Activated CD8-positive, alpha-beta memory T cell treated with anti-CD3 and anti-CD28 coated beads for 36 hours (primary cell): ENCODE data around the gene RNASEH2A. TPM values are rescaled to one million over a fixed set of nuclear protein-coding genes. Genes with fewer than 3 reads are reported as not detected.

Experiments used
- CTCF ChIA-PET: fragments of 350-600 bp; sonication (Branson Sonifier 250); formaldehyde crosslinking; loops from one replicate; lab custom pipeline; 2021; ENCODE audit warnings: antibody characterized with exemption; lab: Charles Lee
- POLR2A ChIA-PET: fragments of 350-600 bp; sonication (Branson Sonifier 250); formaldehyde crosslinking; loops from one replicate; lab custom pipeline; 2021; ENCODE audit warnings: antibody characterized with exemption; lab: Charles Lee
- total RNA-seq, 2 experiments: library from RNA; stranded (reverse); gene quantifications; one replicate each; pipeline ENCODE4 v1.2.3, GENCODE V29; 2021

The RNASEH2A gene
- 10 to 100 TPM; 58.3 to 60.7 TPM for total RNA-seq

GRCh38 chr19:12806242-12807081 is at the start of gene RNASEH2A:
Gene RNASEH2A, plus strand, starts transcription at chr19:12806584. Its CDS starts 90 bp downstream, at chr19:12806674.
- ChIA-PET POLR2A (interaction anchor here (0.6 to 1.0 kb wide), 4 partner anchors 11 to 83 kb away, joined by 3 to 12 read pairs (median 3); partner anchors contain the start of gene JUNB), CTCF (interaction anchor here (0.8 to 2.2 kb wide), 13 partner anchors 10 to 84 kb away, joined by 3 to 9 read pairs (median 4); no protein-coding TSS in a partner anchor)

GRCh38 chr19:12757544-12758274 is 48.7 kb upstream of the RNASEH2A start:
- CTCF ChIA-PET, result interaction anchor here (0.6 to 25.8 kb wide), 31 partner anchors 8 to 235 kb away, joined by 3 to 598 read pairs (median 4); partner anchors contain the start of genes DHPS, GET3, HOOK2 and JUNB
- POLR2A ChIA-PET, result no interaction called here

- CTCF ChIA-PET, result interaction anchor here (0.6 to 25.8 kb wide), 21 partner anchors 12 to 125 kb away, joined by 3 to 598 read pairs (median 5); partner anchors contain the start of genes FBXW9, JUNB, PRDX2 and RNASEH2A
- POLR2A ChIA-PET, result no interaction called here
Measured at GRCh38 chr19:12759686-12760085, 46.7 kb upstream of the RNASEH2A start.

GRCh38 chr19:12763100-12763499 is 43.3 kb upstream of the RNASEH2A start:
- ChIA-PET POLR2A (interaction anchor here (0.7 to 1.2 kb wide), 2 partner anchors 33 to 40 kb away, joined by 4 to 12 read pairs; no protein-coding TSS in a partner anchor), CTCF (interaction anchor here (0.6 to 25.8 kb wide), 5 partner anchors 13 to 152 kb away, joined by 3 to 598 read pairs (median 4); partner anchors contain the start of genes JUNB, PRDX2, RNASEH2A and THSD8)

- ChIA-PET CTCF (interaction anchor here (0.7 to 25.8 kb wide), 10 partner anchors 12 to 329 kb away, joined by 3 to 598 read pairs (median 4); partner anchors contain the start of genes GET3, JUNB, PRDX2 and RNASEH2A), POLR2A (interaction anchor here (0.9 to 2.1 kb wide), 2 partner anchors 17 to 32 kb away, joined by 6 to 10 read pairs; no protein-coding TSS in a partner anchor)
Measured at GRCh38 chr19:12764698-12765097, 41.7 kb upstream of the RNASEH2A start.

- POLR2A ChIA-PET, result interaction anchor here (0.6 to 2.1 kb wide), 4 partner anchors 10 to 148 kb away, joined by 3 to 12 read pairs (median 7); partner anchors contain the start of gene JUNB
Measured at GRCh38 chr19:12766051-12766521, 40.3 kb upstream of the RNASEH2A start.

GRCh38 chr19:12767150-12767549 is 39.2 kb upstream of the RNASEH2A start:
- ChIA-PET CTCF (interaction anchor here (0.9 to 25.8 kb wide), 9 partner anchors 7 to 128 kb away, joined by 3 to 598 read pairs (median 4); partner anchors contain the start of genes JUNB, PRDX2 and THSD8), POLR2A (interaction anchor here (0.5 kb wide), 2 partner anchors 42 to 201 kb away, joined by 3 read pairs; no protein-coding TSS in a partner anchor)

More at GRCh38 chr19:12766051-12766521, 40.3 kb upstream of the RNASEH2A start:
- CTCF ChIA-PET, result interaction anchor here (0.7 to 25.8 kb wide), 32 partner anchors 8 to 286 kb away, joined by 3 to 598 read pairs (median 4); partner anchors contain the start of genes GET3, JUNB, PRDX2 and RNASEH2A

- ChIA-PET CTCF (interaction anchor here (0.9 to 25.8 kb wide), 7 partner anchors 10 to 78 kb away, joined by 3 to 598 read pairs (median 4); partner anchors contain the start of genes JUNB, PRDX2 and THSD8), POLR2A (interaction anchor here (0.5 kb wide), 1 partner anchor 200 kb away, joined by 3 read pairs; no protein-coding TSS in a partner anchor)
Measured at GRCh38 chr19:12767666-12768065, 38.7 kb upstream of the RNASEH2A start.

- POLR2A ChIA-PET, result no interaction called here
Measured at GRCh38 chr19:12769689-12770088, 36.7 kb upstream of the RNASEH2A start.

GRCh38 chr19:12770922-12771321 is 35.5 kb upstream of the RNASEH2A start:
- POLR2A ChIA-PET, result interaction anchor here (0.6 kb wide), 1 partner anchor 21 kb away, joined by 4 read pairs; the partner anchor contains the start of gene JUNB

More at GRCh38 chr19:12769689-12770088, 36.7 kb upstream of the RNASEH2A start:
- CTCF ChIA-PET, result interaction anchor here (1.0 to 25.8 kb wide), 5 partner anchors 9 to 78 kb away, joined by 4 to 598 read pairs (median 9); partner anchors contain the start of genes JUNB, PRDX2 and THSD8

GRCh38 chr19:12772323-12772722 is 34.1 kb upstream of the RNASEH2A start:
- POLR2A ChIA-PET, result no interaction called here
- CTCF ChIA-PET, result interaction anchor here (0.5 to 25.8 kb wide), 6 partner anchors 12 to 76 kb away, joined by 3 to 598 read pairs (median 4); partner anchors contain the start of genes JUNB, PRDX2, RNASEH2A and THSD8

More at GRCh38 chr19:12770922-12771321, 35.5 kb upstream of the RNASEH2A start:
- CTCF ChIA-PET, result interaction anchor here (1.6 to 25.8 kb wide), 4 partner anchors 10 to 76 kb away, joined by 7 to 598 read pairs (median 14); partner anchors contain the start of genes JUNB, PRDX2 and THSD8

- CTCF ChIA-PET, result interaction anchor here (0.7 to 25.8 kb wide), 7 partner anchors 7 to 975 kb away, joined by 3 to 598 read pairs (median 7); partner anchors contain the start of genes JUNB, PRDX2 and THSD8
- POLR2A ChIA-PET, result interaction anchor here (0.6 to 6.2 kb wide), 2 partner anchors 21 to 57 kb away, joined by 5 to 110 read pairs; partner anchors contain the start of gene JUNB
Measured at GRCh38 chr19:12773571-12773970, 32.8 kb upstream of the RNASEH2A start.

GRCh38 chr19:12774588-12775555 is 31.5 kb upstream of the RNASEH2A start, which contains the start of gene HOOK2:
Gene HOOK2, minus strand, starts transcription at chr19:12775552. Its CDS starts 103 bp downstream, at chr19:12775449.
- POLR2A ChIA-PET, result interaction anchor here (6.2 kb wide), 1 partner anchor 19 kb away, joined by 110 read pairs; the partner anchor contains the start of gene JUNB
- CTCF ChIA-PET, result interaction anchor here (0.9 to 25.8 kb wide), 6 partner anchors 9 to 1196 kb away, joined by 3 to 598 read pairs (median 5); partner anchors contain the start of genes JUNB, PRDX2 and THSD8

GRCh38 chr19:12777217-12778016 is 29.0 kb upstream of the RNASEH2A start:
- ChIA-PET CTCF (interaction anchor here (0.7 to 25.8 kb wide), 11 partner anchors 11 to 97 kb away, joined by 3 to 598 read pairs (median 4); partner anchors contain the start of genes GET3, JUNB, PRDX2 and RNASEH2A), POLR2A (interaction anchor here (1.7 to 6.2 kb wide), 2 partner anchors 12 to 17 kb away, joined by 8 to 110 read pairs; partner anchors contain the start of gene JUNB)
